ENCODE results near the gene CEBPG. TPM values are rescaled to one million over a fixed set of nuclear protein-coding genes. Genes with fewer than 3 reads are reported as not detected.

Gene CEBPG
- total RNA-seq, 4 donors from 2014 or later = 22.4 to 66.7 (median 46.9) TPM

- Histone ChIP-seq H3K4me3 (no peak overlapping the region), H3K27me3 (no peaks in the 10 kb centered on the region), H3K36me3 (no peaks in the 10 kb centered on the region), H3K4me1 (peaks cover 13 to 52% (median 39%) of the 10 kb centered on the region in 4 donors), H3K9me3 (no peaks in the 10 kb centered on the region), H3K27ac (no peak overlapping the region)
- DNase-seq = no peak
- intact Hi-C loops (cut with DNase I; ENCODE audit: low total_unique reads) (no loop called here), in situ Hi-C loops (cut with MboI; ENCODE audit: low pct_ligation_motif_present in 1 of 4, low pct_unique_long_range_greater_than_20kb in 1 of 4, low sequenced_read_pairs in 3 of 4) (no loop called here)
- TF ChIP-seq CTCF (IDR thresholded peaks at IDR 0.05) = no peak
- WGBS, 2 donors (ENCODE audit: low coverage in 1 of 2) = 80 to 84% methylated on average over 2 to 25 of the region's 31 CpGs
Observed at GRCh38 chr19:33395561-33396550, 22.3 kb downstream of the CEBPG start.

GRCh38 chr19:33396701-33397535, 23.4 kb downstream of the CEBPG start:
- intact Hi-C loops (cut with DNase I; ENCODE audit: low total_unique reads) (no loop called here), in situ Hi-C loops (cut with MboI; ENCODE audit: low pct_ligation_motif_present in 1 of 4, low pct_unique_long_range_greater_than_20kb in 1 of 4, low sequenced_read_pairs in 3 of 4) (no loop called here)
- WGBS, 2 donors (ENCODE audit: low coverage in 1 of 2) = 80% methylated on average over 27 of the region's 30 CpGs; no CpG with 5 or more reads in 1 of the 2 donors
- H3K4me3 ChIP-seq = no peak overlapping the region
- TF ChIP-seq EP300 (IDR thresholded peaks at IDR 0.05; ENCODE audit: low read depth) = no peak
- TF ChIP-seq POLR2A (IDR thresholded peaks at IDR 0.05) = no peak
- no peak for TF ChIP-seq POLR2AphosphoS5 (IDR thresholded peaks at IDR 0.05)
- no peak for TF ChIP-seq CTCF (IDR thresholded peaks at IDR 0.05)
- no peaks in the 10 kb centered on the region for H3K27me3 ChIP-seq
- H3K4me1 ChIP-seq = peaks cover 5 to 41% (median 30%) of the 10 kb centered on the region in 4 donors
- no peak for DNase-seq
- H3K27ac ChIP-seq = no peak overlapping the region
- no peaks in the 10 kb centered on the region for H3K36me3 ChIP-seq
- no peaks in the 10 kb centered on the region for H3K9me3 ChIP-seq

- WGBS, 2 donors (ENCODE audit: low coverage in 1 of 2) = 83% methylated on average over 9 of the region's 15 CpGs; no CpG with 5 or more reads in 1 of the 2 donors
- Histone ChIP-seq H3K27me3 (no peaks in the 10 kb centered on the region), H3K27ac (no peak overlapping the region), H3K4me3 (no peak overlapping the region), H3K9me3 (no peaks in the 10 kb centered on the region), H3K4me1 (peaks cover 0 to 33% (median 22%) of the 10 kb centered on the region in 4 donors), H3K36me3 (no peaks in the 10 kb centered on the region)
- TF ChIP-seq EP300 (IDR thresholded peaks at IDR 0.05; ENCODE audit: low read depth) (no peak), POLR2A (IDR thresholded peaks at IDR 0.05) (no peak), CTCF (IDR thresholded peaks at IDR 0.05) (no peak), POLR2AphosphoS5 (IDR thresholded peaks at IDR 0.05) (no peak)
- intact Hi-C loops (cut with DNase I; ENCODE audit: low total_unique reads) (no loop called here), in situ Hi-C loops (cut with MboI; ENCODE audit: low pct_ligation_motif_present in 1 of 4, low pct_unique_long_range_greater_than_20kb in 1 of 4, low sequenced_read_pairs in 3 of 4) (no loop called here)
- no peak for DNase-seq
Observed at GRCh38 chr19:33397536-33398360, 24.2 kb downstream of the CEBPG start.

Data from transverse colon (tissue), 4 donors.